ENCODE results near the gene MGST2.

- TF ChIP-seq CTCF (IDR thresholded peaks at IDR 0.05; ENCODE audit: low read depth, low read length, missing input control) (no peak), EGR1 (IDR thresholded peaks at IDR 0.05; ENCODE audit: low read depth in 2 of 2) (no peak), RAD21 (IDR thresholded peaks at IDR 0.05) (no peak), SP1 (IDR thresholded peaks at IDR 0.05) (no peak), REST (IDR thresholded peaks at IDR 0.05) (no peak), NR2F2 (IDR thresholded peaks at IDR 0.05) (no peak), FOXA1 (IDR thresholded peaks at IDR 0.05) (no peak), HNF4A (conservative IDR thresholded peaks at IDR 0.05) (no peak), MAX (IDR thresholded peaks at IDR 0.05) (no peak), ZBTB33 (IDR thresholded peaks at IDR 0.05) (no peak), ATF3 (IDR thresholded peaks at IDR 0.05) (no peak), HNF4G (IDR thresholded peaks at IDR 0.05) (no peak)
Measured at GRCh38 chr4:139642364-139642763, 23.3 kb upstream of the MGST2 start.
